DMS114 treated with DMSO at 0.1 percent for 48 hours (cell line): ENCODE measurements around the gene VWA3B.

ENCODE experiments used
- DNase-seq: peaks from one replicate; lab custom pipeline; 2025; ENCODE audit not compliant: unreplicated experiment; lab: John Stamatoyannopoulos, UW

Gene VWA3B

GRCh38 chr2:98324181-98324580, 237.2 kb downstream of the VWA3B start:
- no peak for DNase-seq

GRCh38 chr2:98327776-98328175, 240.8 kb downstream of the VWA3B start:
- DNase-seq: no peak

DNA sequence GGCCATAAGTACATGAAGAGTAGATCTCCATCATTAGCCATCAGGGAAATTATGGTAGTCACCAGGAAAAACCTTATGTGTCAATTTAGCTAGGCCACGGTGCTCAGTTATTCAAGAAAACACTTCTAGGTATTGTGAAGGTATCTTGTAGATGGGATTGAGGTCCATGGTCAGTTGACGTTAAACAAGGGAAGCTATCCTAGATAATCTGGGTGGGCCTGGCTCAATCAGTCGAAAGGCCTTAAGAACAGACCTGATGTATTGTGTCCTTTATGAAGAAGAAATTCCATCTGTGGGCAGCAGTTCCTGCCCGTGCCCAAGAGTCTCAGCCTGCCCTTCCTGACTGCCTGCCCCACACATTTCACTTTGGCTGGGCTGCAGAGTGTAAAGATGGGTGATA, 242.6 kb downstream of the VWA3B start:
- DNase-seq: no peak

DNA sequence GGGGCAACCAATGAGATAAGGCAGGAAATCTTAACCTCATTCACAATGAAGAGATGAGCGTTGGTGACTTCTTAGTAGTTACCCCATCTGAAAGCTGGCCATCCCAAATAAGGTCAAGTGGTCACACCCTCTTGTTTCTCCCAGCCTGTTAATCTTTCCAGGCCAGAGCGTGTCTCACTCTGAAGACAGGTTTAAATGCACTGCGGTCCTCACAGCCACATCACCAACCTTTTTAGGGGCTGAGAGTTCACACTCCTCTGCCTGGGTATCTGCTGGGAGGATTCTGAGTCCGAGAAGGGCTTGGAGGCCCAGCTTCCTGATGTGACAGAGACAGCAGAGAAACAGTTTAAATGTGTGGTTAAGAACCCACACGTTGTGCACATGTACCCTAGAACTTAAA, 246.0 kb downstream of the VWA3B start:
- DNase-seq: no peak

DNA sequence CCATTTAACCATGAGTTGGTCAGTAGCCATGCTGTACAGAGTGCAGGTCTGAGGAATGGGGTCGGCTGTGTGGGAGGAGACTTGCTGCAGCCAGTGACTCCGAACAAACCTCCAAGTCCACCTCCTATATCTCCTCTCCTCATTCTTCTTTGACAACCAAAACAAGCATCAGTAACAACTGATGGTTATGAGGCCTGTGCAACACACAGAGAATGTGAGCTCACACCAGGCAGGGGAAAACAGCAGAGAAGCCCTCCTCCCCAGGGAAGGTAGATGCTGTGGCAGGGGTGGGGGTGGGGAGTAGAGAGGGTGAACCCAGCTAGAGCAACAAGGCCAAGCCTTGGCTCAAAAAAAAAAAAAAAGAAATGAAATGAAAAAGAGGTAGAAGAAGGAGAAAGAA, 247.0 kb downstream of the VWA3B start:
- no peak for DNase-seq

GRCh38 chr2:98334439-98335078, 247.6 kb downstream of the VWA3B start:
- DNase-seq: no peak

DNA sequence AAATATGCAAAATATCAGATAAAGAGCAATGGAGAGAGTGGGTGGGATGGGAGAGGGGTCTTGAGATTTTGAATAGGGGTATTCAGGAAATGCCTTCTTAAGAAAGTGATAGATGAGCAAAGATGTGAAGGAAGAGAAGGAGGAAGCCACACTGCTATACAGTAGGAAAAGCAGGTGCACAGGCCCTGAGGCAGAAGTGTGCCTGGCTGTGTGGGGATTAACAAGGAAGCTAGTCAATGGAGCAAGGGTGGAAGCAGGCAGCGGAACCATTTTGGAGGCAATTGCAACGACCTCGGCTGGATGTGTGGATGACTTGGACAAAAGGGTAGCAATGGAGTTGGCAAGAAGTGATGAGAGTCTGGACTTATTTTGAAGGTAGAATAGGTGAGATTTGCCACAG, 248.3 kb downstream of the VWA3B start:
- DNase-seq: no peak

DNA sequence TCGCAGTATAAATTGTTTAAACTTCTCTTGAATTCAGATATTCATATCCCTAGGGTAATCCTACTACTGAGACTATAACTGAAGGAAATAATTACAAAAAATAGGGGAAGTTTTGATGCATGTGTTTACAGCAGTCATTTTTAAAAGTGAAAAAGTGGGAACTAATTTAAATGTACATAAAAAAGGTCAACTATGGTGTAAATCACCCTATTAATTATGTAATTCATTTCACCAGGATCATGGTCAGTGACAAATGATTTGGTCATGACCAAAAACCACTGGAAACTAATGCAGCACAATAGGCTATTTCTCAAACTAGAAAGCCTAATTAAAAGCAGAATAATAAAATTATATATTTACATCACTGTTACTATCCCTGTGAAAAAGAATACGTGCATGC, 254.3 kb downstream of the VWA3B start:
- DNase-seq: no peak

- DNase-seq: no peak
These were observed 256.3 kb downstream of the VWA3B start for GRCh38 chr2:98343285-98343684.

DNA sequence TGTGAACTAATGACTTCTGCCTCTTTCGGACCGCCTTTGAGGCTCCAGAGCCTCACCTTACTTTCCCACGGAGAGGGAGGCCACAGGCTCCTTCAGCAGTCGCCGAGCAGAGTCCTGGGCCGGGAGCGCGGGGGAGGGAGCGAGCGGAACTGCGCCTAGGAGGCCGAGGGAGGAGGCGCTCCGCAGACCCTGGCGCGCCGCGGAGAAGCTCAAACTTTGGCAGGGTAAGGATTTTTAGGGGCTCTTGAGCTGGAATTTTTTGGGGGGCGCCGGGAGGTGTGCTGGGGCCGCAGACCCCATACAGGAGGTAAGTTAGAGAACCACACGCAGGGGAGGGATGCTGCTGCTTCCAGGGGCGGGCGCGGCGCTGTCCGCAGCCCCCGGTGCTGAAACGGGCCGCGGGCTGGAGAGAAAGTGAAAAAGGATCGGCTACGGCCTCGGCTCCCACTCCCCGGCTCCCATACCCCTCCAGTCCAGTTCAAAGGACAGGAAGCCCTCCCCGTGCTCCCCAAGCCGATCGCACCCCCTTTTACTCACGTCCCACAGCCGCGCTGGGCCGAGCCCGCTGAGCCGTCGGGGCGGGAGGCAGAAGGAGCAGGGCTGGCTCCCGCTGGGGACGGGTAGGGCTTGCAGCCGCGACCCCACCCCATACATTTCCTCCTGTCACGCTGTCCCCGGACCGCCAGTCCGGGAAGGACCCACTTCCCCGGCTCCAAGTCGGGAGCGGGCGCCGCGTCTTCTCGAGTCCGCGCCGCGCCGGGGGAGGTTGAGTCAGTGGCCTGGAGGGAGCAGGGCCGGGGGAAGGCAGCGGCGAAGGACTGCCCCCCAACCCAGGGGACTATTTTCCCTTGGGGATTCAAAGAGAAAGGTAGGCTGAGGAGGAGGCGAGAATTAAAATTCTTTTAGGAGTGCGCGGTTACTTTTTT, 259.6 kb downstream of the VWA3B start, which contains the start of gene CNGA3:
TSS of gene CNGA3 (plus strand) at position 146 of the 926 bp plus-strand sequence. CDS start 23,520 bp downstream, outside the sequence.
- no peak for DNase-seq

GRCh38 chr2:98347298-98348065, 260.5 kb downstream of the VWA3B start:
- no peak for DNase-seq

DNA sequence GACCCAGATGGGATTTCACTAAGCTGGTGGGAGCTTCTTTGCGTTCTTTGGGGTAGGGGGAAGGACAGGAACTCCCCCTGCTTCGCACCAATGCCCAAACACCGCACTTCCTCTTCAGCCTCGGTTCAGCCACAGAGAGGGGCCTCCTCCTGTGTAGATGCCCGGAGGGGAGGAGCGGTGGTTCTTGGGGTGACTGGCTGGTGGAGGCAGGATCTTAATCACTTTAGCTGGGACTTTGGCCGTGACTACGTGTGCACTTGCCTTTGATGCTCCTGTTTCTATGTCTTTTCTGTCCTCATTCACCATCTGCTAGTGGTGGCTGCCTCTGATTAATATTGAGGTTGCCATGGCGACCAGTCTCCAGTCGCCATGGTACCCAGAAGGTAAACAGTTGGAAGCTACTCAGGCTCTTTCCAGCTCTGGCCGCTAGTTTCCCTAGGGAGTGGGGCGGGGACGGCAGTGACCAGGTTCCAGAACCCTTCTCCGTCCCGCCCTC, 261.1 kb downstream of the VWA3B start:
- DNase-seq: no peak

GRCh38 chr2:98350411-98350810, 263.4 kb downstream of the VWA3B start:
- DNase-seq: no peak

DNA sequence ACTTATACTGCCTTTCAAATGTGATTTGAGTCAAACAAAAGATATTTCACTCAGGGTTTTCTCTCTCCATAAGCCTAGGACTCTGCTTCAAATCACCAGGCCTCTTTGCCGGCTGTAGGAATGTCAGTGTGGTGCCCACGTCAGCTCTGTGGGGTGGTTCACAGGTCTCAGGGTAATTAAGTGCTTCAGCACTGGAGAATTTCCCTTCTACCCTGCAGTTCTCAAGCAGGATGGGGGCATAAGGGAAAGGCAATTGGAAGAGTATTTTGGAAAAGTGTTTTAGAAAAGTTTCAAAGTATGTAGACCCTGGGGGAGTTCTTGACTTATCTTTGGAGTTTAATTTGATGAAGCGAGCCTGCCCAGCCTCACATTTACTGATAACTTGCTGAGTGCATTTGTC, 268.9 kb downstream of the VWA3B start:
- DNase-seq: no peak

DNA sequence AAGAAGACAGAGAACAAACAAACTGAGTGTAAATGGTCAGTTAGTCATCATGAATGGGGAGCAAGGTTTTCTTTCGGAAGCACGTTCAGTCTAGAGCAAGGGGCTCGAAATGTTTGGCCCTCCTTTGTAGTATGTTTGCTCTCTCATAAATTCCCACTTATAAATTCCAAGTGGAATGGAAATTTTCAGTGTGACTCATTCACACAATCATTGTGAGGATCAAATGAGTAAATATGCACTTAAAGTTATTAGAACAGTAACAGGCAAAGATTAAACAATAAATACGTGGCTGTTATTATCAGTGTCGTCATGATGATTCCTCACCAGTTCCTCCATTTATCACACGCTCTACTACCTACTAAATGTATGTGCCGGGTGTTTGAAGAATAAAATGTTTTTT, 269.8 kb downstream of the VWA3B start:
- no peak for DNase-seq

GRCh38 chr2:98357849-98358248, 270.9 kb downstream of the VWA3B start:
- DNase-seq: no peak

- DNase-seq: no peak
These were observed 273.0 kb downstream of the VWA3B start for GRCh38 chr2:98359986-98360385.
